Endothelial cell of umbilical vein (primary cell): Measurements from ENCODE around the gene RTN4RL1. TPM values are rescaled to one million over a fixed set of nuclear protein-coding genes. Genes with fewer than 3 reads are reported as not detected.

Experiments
- BruUV-seq: library from RNA; stranded (reverse); fragments of 400-500 nt; replicated peaks from 2 replicates; lab custom pipeline; 2021; lab: Mats Ljungman, UMichigan
- CTCF ChIA-PET: fragments of 300-600, 350-600 bp; sonication (Branson Sonifier 250); formaldehyde crosslinking; loops from one replicate; lab custom pipeline; 2021; ENCODE audit warnings: antibody characterized with exemption, inconsistent platforms; lab: Charles Lee
- POLR2A ChIA-PET: fragments of 300-600, 350-600 bp; sonication (Branson Sonifier 250); formaldehyde crosslinking; loops from one replicate; lab custom pipeline; 2021; ENCODE audit warnings: antibody characterized with exemption, inconsistent platforms; lab: Charles Lee
- DNase-seq: peaks from one replicate; pipeline ENCODE4 v3.0.0-alpha.2; 2011; ENCODE audit warnings: low read depth, low spot score
- FAIRE-seq: peaks from 2 replicates; lab custom pipeline; 2011; peaks lifted over from hg19 to GRCh38; lab: Jason Lieb, UNC
- H2AFZ ChIP-seq: 2 replicates; pipeline ENCODE4 v1.6.0; 2012; ENCODE audit warnings: low read depth, low read length, control low read depth, inconsistent platforms
- H3K27ac ChIP-seq: 2 replicates; pipeline ENCODE4 v1.5.1; 2011; ENCODE audit warnings: low read depth, mild to moderate bottlenecking, control low read depth, low read length, moderate library complexity; ENCODE audit not compliant: insufficient read depth
- H3K27me3 ChIP-seq, 2 experiments: 2 replicates each; pipeline versions ENCODE4 v1.6.0 to v1.6.1; 2011; ENCODE audit warnings: low read length in 2 of 2, mixed read lengths in 1 of 2; ENCODE audit not compliant: control insufficient read depth in 2 of 2, insufficient read depth in 2 of 2
- H3K36me3 ChIP-seq, 2 experiments: 2 replicates in 1 of 2; 3 replicates in 1 of 2; pipeline ENCODE4 v1.5.1; 2011; ENCODE audit warnings: low read length in 2 of 2, mild to moderate bottlenecking in 1 of 2, moderate library complexity in 1 of 2; ENCODE audit not compliant: control insufficient read depth in 2 of 2, insufficient read depth in 2 of 2; ENCODE audit errors: extremely low read depth in 1 of 2
- H3K4me1 ChIP-seq: 3 replicates; pipeline ENCODE4 v1.5.1; 2011; ENCODE audit warnings: mild to moderate bottlenecking, low read length; ENCODE audit not compliant: control insufficient read depth, insufficient read depth; ENCODE audit errors: extremely low read depth
- H3K4me2 ChIP-seq: 2 replicates; pipeline ENCODE4 v1.6.1; 2011; ENCODE audit warnings: low read length, control low read depth, mixed read lengths; ENCODE audit not compliant: insufficient read depth
- H3K4me3 ChIP-seq, 3 experiments: fragments of 200-600 bp in 1 of 3; sonication (generic), shearing (Covaris generic) in 1 of 3; replicated peaks in 1 of 3; 2 replicates each; pipeline ENCODE4 v1.5.1; 2011 to 2016; ENCODE audit warnings: control low read depth in 3 of 3, low read length in 3 of 3, mild to moderate bottlenecking in 2 of 3, inconsistent platforms in 1 of 3, low read depth in 1 of 3, moderate library complexity in 1 of 3; ENCODE audit not compliant: insufficient read depth in 1 of 3
- H3K79me2 ChIP-seq: 2 replicates; pipeline ENCODE4 v1.6.0; 2012; ENCODE audit warnings: low read length, inconsistent platforms; ENCODE audit not compliant: control insufficient read depth, insufficient read depth
- H3K9ac ChIP-seq: replicated peaks from 2 replicates; pipeline ENCODE3; 2011; ENCODE audit warnings: low read length, control low read depth; ENCODE audit not compliant: insufficient read depth; ENCODE audit errors: extremely low read depth
- H3K9me1 ChIP-seq: replicated peaks from 3 replicates; pipeline ENCODE4 v1.6.0; 2011; ENCODE audit warnings: mild to moderate bottlenecking, low read length; ENCODE audit not compliant: control insufficient read depth, insufficient read depth; ENCODE audit errors: extremely low read depth
- H3K9me3 ChIP-seq: replicated peaks from 2 replicates; pipeline ENCODE4 v1.5.1; 2012; ENCODE audit warnings: low read length, inconsistent platforms; ENCODE audit not compliant: control insufficient read depth, insufficient read depth
- H4K20me1 ChIP-seq: replicated peaks from 2 replicates; pipeline ENCODE3; 2011; ENCODE audit warnings: mild to moderate bottlenecking, low read length; ENCODE audit not compliant: control insufficient read depth, insufficient read depth; ENCODE audit errors: extremely low read depth
- EZH2 ChIP-seq: IDR thresholded peaks from 2 replicates; pipeline ENCODE4 v1.6.1; 2012; ENCODE audit warnings: borderline replicate concordance, low read depth, mild to moderate bottlenecking, moderate library complexity, low read length, inconsistent platforms; ENCODE audit not compliant: severe bottlenecking
- FOS ChIP-seq: IDR thresholded peaks from 2 replicates; pipeline ENCODE4 v1.6.1; 2011; ENCODE audit warnings: mild to moderate bottlenecking, low read length, moderate library complexity, borderline replicate concordance; ENCODE audit not compliant: insufficient read depth
- GATA2 ChIP-seq: IDR thresholded peaks from 2 replicates; pipeline ENCODE4 v1.7.0; 2011; ENCODE audit warnings: low read depth, mild to moderate bottlenecking, moderate library complexity, mixed read lengths, low read length; ENCODE audit not compliant: insufficient read length, insufficient read depth
- JUN ChIP-seq: IDR thresholded peaks from 2 replicates; pipeline ENCODE4 v1.6.1; 2011; ENCODE audit warnings: borderline replicate concordance, low read depth; ENCODE audit not compliant: insufficient read length, insufficient read depth
- MYC ChIP-seq: IDR thresholded peaks from one replicate; pipeline ENCODE4 v1.6.1; 2011; ENCODE audit warnings: mild to moderate bottlenecking, low read depth, low read length
- POLR2A ChIP-seq: IDR thresholded peaks from 2 replicates; pipeline ENCODE4 v1.6.1; 2012; ENCODE audit warnings: low read depth, mild to moderate bottlenecking, control low read depth, low read length
- POLR2AphosphoS5 ChIP-seq: IDR thresholded peaks from 2 replicates; pipeline ENCODE4 v1.6.1; 2012; ENCODE audit warnings: low read depth, mild to moderate bottlenecking, control low read depth, low read length, moderate library complexity; ENCODE audit not compliant: insufficient read depth
- dilution Hi-C: fragments of 300-500 bp; cut with MboI; formaldehyde crosslinking; loops from one replicate; pipeline ENCODE4 v1.15.0; 2019; ENCODE audit warnings: low sequenced_read_pairs; ENCODE audit not compliant: extremely low pct_ligation_motif_present
- intact Hi-C: fragments of 100-400 bp; cut with micrococcal nuclease; formaldehyde crosslinking; loops from one replicate; pipeline ENCODE4 v1.10.0; 2022
- polyA plus RNA-seq, 4 experiments: library from polyadenylated mRNA; depleted of rRNA in 3 of 4; stranded (reverse) in 3 of 4; unstranded in 1 of 4; fragments of >200 nt; gene quantifications; 2 replicates each; pipeline versions ENCODE4 v1.2.1 to v1.2.3, GENCODE V29; 2011 to 2012; ENCODE audit warnings: missing spikeins in 1 of 4
- total RNA-seq: library from RNA; stranded (reverse); gene quantifications from 2 replicates; pipeline ENCODE4 v1.2.3, GENCODE V29; 2021
- TF ChIP-seq, protein P1 (sequence below): IDR thresholded peaks from 2 replicates; pipeline ENCODE4 v1.6.1; 2011; ENCODE audit not compliant: insufficient read depth, insufficient read length
- TF ChIP-seq, protein P2 (sequence below), 2 donors: IDR thresholded peaks; 1 replicate in 1 of 2; 2 replicates in 1 of 2; pipeline ENCODE4 v1.5.1; 2011; ENCODE audit warnings: low read length in 2 of 2, mild to moderate bottlenecking in 2 of 2, moderate library complexity in 2 of 2, control low read depth in 1 of 2, inconsistent platforms in 1 of 2, low read depth in 1 of 2; ENCODE audit not compliant: insufficient read depth in 1 of 2; ENCODE audit errors: extremely low read depth in 1 of 2

Gene RTN4RL1
- total and polyA plus RNA-seq, 2 donors (not counting 3 experiments of a cell fraction or from before 2014, with no cell fraction given): 0.04 TPM; not detected in 1

DNA sequence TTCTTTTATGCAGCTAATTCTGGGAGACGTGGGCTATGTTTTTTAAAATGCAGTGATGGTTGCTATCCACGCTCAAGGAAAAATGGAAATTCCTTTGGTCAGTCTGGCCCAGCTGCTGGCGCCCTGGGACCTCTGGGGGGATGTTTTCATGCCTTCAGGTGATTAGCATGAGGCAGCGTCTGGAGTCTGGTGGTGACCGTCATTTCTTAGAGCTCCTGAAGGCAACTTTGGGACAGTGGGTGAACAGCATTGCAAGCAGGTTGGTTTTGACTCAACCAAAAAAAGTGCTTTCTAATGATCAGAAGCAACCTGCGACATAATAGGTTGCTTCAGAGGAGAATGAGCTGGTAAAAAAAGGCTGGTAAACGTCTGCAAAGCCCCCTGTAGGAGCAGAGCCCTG lies 113.0 kb downstream of the RTN4RL1 start:
- Histone ChIP-seq H2AFZ (no peak overlapping the region), H3K9me3 (no peaks in the 10 kb centered on the region), H3K4me1 (peaks cover 5% of the 10 kb centered on the region), H3K79me2 (no peaks in the 10 kb centered on the region), H3K4me2 (no peak overlapping the region), H3K27me3 (peaks cover 24 to 30% of the 10 kb centered on the region in 2 experiments), H4K20me1 (no peaks in the 10 kb centered on the region), H3K4me3 (no peak overlapping the region), H3K9ac (no peak overlapping the region), H3K9me1 (no peaks in the 10 kb centered on the region), H3K27ac (no peak overlapping the region), H3K36me3 (no peaks in the 10 kb centered on the region)
- dilution Hi-C loops: no loop called here
- DNase-seq: no peak
- BruUV-seq: no TSS peak
- intact Hi-C loops: no loop called here
- POLR2A ChIA-PET: no interaction called here
- FAIRE-seq: no peak
- CTCF ChIA-PET: interaction anchor here (0.7 kb wide), 1 partner anchor 114 kb away, joined by 3 read pairs; no protein-coding TSS in a partner anchor
- TF ChIP-seq POLR2A: no peak
- no peak for TF ChIP-seq EZH2
- TF ChIP-seq, protein P1, sequence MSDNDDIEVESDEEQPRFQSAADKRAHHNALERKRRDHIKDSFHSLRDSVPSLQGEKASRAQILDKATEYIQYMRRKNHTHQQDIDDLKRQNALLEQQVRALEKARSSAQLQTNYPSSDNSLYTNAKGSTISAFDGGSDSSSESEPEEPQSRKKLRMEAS: no peak
- TF ChIP-seq MYC: no peak
- no peak for TF ChIP-seq FOS
- no peak for TF ChIP-seq JUN
- TF ChIP-seq, protein P2, sequence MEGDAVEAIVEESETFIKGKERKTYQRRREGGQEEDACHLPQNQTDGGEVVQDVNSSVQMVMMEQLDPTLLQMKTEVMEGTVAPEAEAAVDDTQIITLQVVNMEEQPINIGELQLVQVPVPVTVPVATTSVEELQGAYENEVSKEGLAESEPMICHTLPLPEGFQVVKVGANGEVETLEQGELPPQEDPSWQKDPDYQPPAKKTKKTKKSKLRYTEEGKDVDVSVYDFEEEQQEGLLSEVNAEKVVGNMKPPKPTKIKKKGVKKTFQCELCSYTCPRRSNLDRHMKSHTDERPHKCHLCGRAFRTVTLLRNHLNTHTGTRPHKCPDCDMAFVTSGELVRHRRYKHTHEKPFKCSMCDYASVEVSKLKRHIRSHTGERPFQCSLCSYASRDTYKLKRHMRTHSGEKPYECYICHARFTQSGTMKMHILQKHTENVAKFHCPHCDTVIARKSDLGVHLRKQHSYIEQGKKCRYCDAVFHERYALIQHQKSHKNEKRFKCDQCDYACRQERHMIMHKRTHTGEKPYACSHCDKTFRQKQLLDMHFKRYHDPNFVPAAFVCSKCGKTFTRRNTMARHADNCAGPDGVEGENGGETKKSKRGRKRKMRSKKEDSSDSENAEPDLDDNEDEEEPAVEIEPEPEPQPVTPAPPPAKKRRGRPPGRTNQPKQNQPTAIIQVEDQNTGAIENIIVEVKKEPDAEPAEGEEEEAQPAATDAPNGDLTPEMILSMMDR (IDR thresholded peaks at IDR 0.05; ENCODE audit: extremely low read depth in 1 of 2, insufficient read depth in 1 of 2, low read depth in 1 of 2, low read length in 2 of 2): no peak
- TF ChIP-seq GATA2: no peak
- TF ChIP-seq POLR2AphosphoS5: no peak
